HEK293 (cell line): Measurements from ENCODE around the gene TOR1AIP2.
"Not testable (repeated sequence)": the region's sequence is repeated elsewhere in the genome, so short reads cannot be mapped to it uniquely, and the experiment has no call there.

Experiments
- CTCF ChIA-PET: fragments of 350-600 bp; formaldehyde crosslinking; extraction: SDS; loops from one replicate; lab custom pipeline; 2021; ENCODE audit warnings: antibody characterized with exemption; lab: Yijun Ruan, JAX
- POLR2A ChIA-PET: fragments of 300-600 bp; formaldehyde crosslinking; extraction: SDS; loops from one replicate; lab custom pipeline; 2020; ENCODE audit warnings: antibody characterized with exemption, inconsistent platforms; lab: Yijun Ruan, JAX
- H3K27ac ChIP-seq: fragments of 200-500 bp; sonication (Bioruptor generic); 2 replicates; pipeline ENCODE4 v1.5.1; 2014; ENCODE audit warnings: low read depth, low read length, control low read depth, inconsistent platforms; ENCODE audit errors: extremely low read depth
- H3K36me3 ChIP-seq, 2 experiments: fragments of 200-500 bp in 1 of 2; sonication (Bioruptor generic) in 1 of 2; 1 replicate in 1 of 2; 2 replicates in 1 of 2; pipeline ENCODE4 v1.5.1; 2014 to 2017; ENCODE audit warnings: inconsistent platforms in 2 of 2, low read length in 2 of 2; ENCODE audit not compliant: control insufficient read depth in 2 of 2, insufficient read depth in 1 of 2
- H3K4me1 ChIP-seq: fragments of 200-500 bp; sonication (Bioruptor generic); 2 replicates; pipeline ENCODE4 v1.5.1; 2014; ENCODE audit warnings: mild to moderate bottlenecking, low read length, inconsistent platforms; ENCODE audit not compliant: control insufficient read depth, insufficient read depth
- H3K4me3 ChIP-seq: 2 replicates; pipeline ENCODE4 v1.5.1; 2011; ENCODE audit warnings: low read depth, mild to moderate bottlenecking, control low read depth, low read length, moderate library complexity
- H3K9me3 ChIP-seq: fragments of 200-500 bp; sonication (Bioruptor generic); 2 replicates; pipeline ENCODE4 v1.5.1; 2014; ENCODE audit warnings: low read depth, low read length, inconsistent platforms; ENCODE audit not compliant: control insufficient read depth, insufficient read depth
- GLIS1 ChIP-seq: fragments of 450-650 bp; formaldehyde crosslinking; IDR thresholded peaks from 2 replicates; pipeline ENCODE4 v1.5.1; 2016; ENCODE audit warnings: missing biosample characterization, missing genetic modification characterization
- HIC1 ChIP-seq: fragments of 450-650 bp; formaldehyde crosslinking; IDR thresholded peaks from 2 replicates; pipeline ENCODE4 v1.5.1; 2016; ENCODE audit warnings: missing biosample characterization, missing genetic modification characterization
- KLF7 ChIP-seq: fragments of 450-650 bp; formaldehyde crosslinking; IDR thresholded peaks from 2 replicates; pipeline ENCODE4 v1.5.1; 2016; ENCODE audit warnings: missing biosample characterization, missing genetic modification characterization, borderline replicate concordance
- SP2 ChIP-seq: fragments of 450-650 bp; formaldehyde crosslinking; IDR thresholded peaks from 2 replicates; pipeline ENCODE4 v1.5.1; 2016; ENCODE audit warnings: missing biosample characterization, missing genetic modification characterization
- TCF7L2 ChIP-seq: IDR thresholded peaks from 2 replicates; pipeline ENCODE4 v1.6.1; 2011; ENCODE audit warnings: low read depth, mild to moderate bottlenecking, inconsistent platforms, low read length, moderate library complexity, borderline replicate concordance
- ZBTB8A ChIP-seq: fragments of 450-650 bp; formaldehyde crosslinking; IDR thresholded peaks from 2 replicates; pipeline ENCODE4 v1.5.1; 2016; ENCODE audit warnings: missing biosample characterization, missing genetic modification characterization
- ZEB2 ChIP-seq: fragments of 450-650 bp; formaldehyde crosslinking; IDR thresholded peaks from 2 replicates; pipeline ENCODE4 v1.5.1; 2016; ENCODE audit warnings: missing biosample characterization, missing genetic modification characterization
- ZNF146 ChIP-seq: fragments of 450-650 bp; formaldehyde crosslinking; IDR thresholded peaks from 2 replicates; pipeline ENCODE4 v1.5.1; 2016; ENCODE audit warnings: missing biosample characterization, missing genetic modification characterization
- ZNF155 ChIP-seq: fragments of 450-650 bp; formaldehyde crosslinking; IDR thresholded peaks from 2 replicates; pipeline ENCODE4 v1.5.1; 2016; ENCODE audit warnings: missing biosample characterization, missing genetic modification characterization
- ZNF239 ChIP-seq: fragments of 450-650 bp; formaldehyde crosslinking; IDR thresholded peaks from 2 replicates; pipeline ENCODE4 v1.5.1; 2016; ENCODE audit warnings: missing biosample characterization, missing genetic modification characterization
- ZNF248 ChIP-seq: fragments of 450-650 bp; formaldehyde crosslinking; IDR thresholded peaks from 2 replicates; pipeline ENCODE4 v1.5.1; 2017; ENCODE audit warnings: missing biosample characterization, missing genetic modification characterization
- ZNF292 ChIP-seq: fragments of 450-650 bp; formaldehyde crosslinking; IDR thresholded peaks from 2 replicates; pipeline ENCODE4 v1.5.1; 2016; ENCODE audit warnings: low read depth, missing biosample characterization, missing genetic modification characterization, borderline replicate concordance
- ZNF48 ChIP-seq: fragments of 450-650 bp; formaldehyde crosslinking; IDR thresholded peaks from 2 replicates; pipeline ENCODE4 v1.5.1; 2016; ENCODE audit warnings: missing biosample characterization, missing genetic modification characterization
- ZNF529 ChIP-seq: fragments of 450-650 bp; formaldehyde crosslinking; IDR thresholded peaks from 2 replicates; pipeline ENCODE4 v1.5.1; 2017; ENCODE audit warnings: missing genetic modification characterization, missing biosample characterization; ENCODE audit not compliant: insufficient replicate concordance
- ZNF596 ChIP-seq: fragments of 450-650 bp; IDR thresholded peaks from 2 replicates; pipeline ENCODE4 v1.5.0; 2018; ENCODE audit warnings: missing biosample characterization, mild to moderate bottlenecking, missing genetic modification characterization, moderate library complexity
- ZNF664 ChIP-seq: fragments of 450-650 bp; formaldehyde crosslinking; IDR thresholded peaks from 2 replicates; pipeline ENCODE4 v1.5.1; 2016; ENCODE audit warnings: missing biosample characterization, missing genetic modification characterization
- ZNF707 ChIP-seq: fragments of 450-650 bp; formaldehyde crosslinking; IDR thresholded peaks from 2 replicates; pipeline ENCODE4 v1.5.1; 2016; ENCODE audit warnings: missing biosample characterization, missing genetic modification characterization
- TF ChIP-seq, protein P1 (sequence below): fragments of 450-650 bp; formaldehyde crosslinking; IDR thresholded peaks from 2 replicates; pipeline ENCODE4 v1.5.1; 2016; ENCODE audit warnings: missing biosample characterization, missing genetic modification characterization, low read depth

Gene TOR1AIP2

GRCh38 chr1:179804417-179804816 is 73.2 kb downstream of the TOR1AIP2 start:
- POLR2A ChIA-PET = not testable (repeated sequence)
- CTCF ChIA-PET = interaction anchor here (2.4 kb wide), 1 partner anchor 10 kb away, joined by 13 read pairs; no protein-coding TSS in a partner anchor

GRCh38 chr1:179803918-179804317 is 73.7 kb downstream of the TOR1AIP2 start:
- no peaks in the 10 kb centered on the region for H3K36me3 ChIP-seq
- POLR2A ChIA-PET = no interaction called here
- CTCF ChIA-PET = interaction anchor here (2.4 kb wide), 1 partner anchor 11 kb away, joined by 13 read pairs; no protein-coding TSS in a partner anchor
- H3K4me1 ChIP-seq = no peaks in the 10 kb centered on the region
- TF ChIP-seq HIC1 (tag by site-specific recombination) = no peak
- no peak for TF ChIP-seq ZNF529 (tag by site-specific recombination)
- no peak for TF ChIP-seq ZNF239 (tag by site-specific recombination)
- no peak for TF ChIP-seq KLF7 (tag by site-specific recombination)
- no peak for TF ChIP-seq ZNF664
- no peak overlapping the region for H3K27ac ChIP-seq
- H3K4me3 ChIP-seq = no peak overlapping the region
- H3K9me3 ChIP-seq = no peaks in the 10 kb centered on the region

More at GRCh38 chr1:179804417-179804816, 73.2 kb downstream of the TOR1AIP2 start:
- TF ChIP-seq ZNF146 (tag by site-specific recombination) = peak; percentile 93
- H3K9me3 ChIP-seq, H3K27ac ChIP-seq, H3K4me1 ChIP-seq, H3K36me3 ChIP-seq, H3K4me3 ChIP-seq: not testable (repeated sequence)

- ChIA-PET CTCF (interaction anchor here (1.2 to 3.1 kb wide), 2 partner anchors 78 to 96 kb away, joined by 3 to 12 read pairs; no protein-coding TSS in a partner anchor), POLR2A (no interaction called here)
- Histone ChIP-seq H3K36me3 (no peaks in the 10 kb centered on the region), H3K4me3 (no peak overlapping the region), H3K9me3 (no peaks in the 10 kb centered on the region), H3K27ac (no peak overlapping the region), H3K4me1 (no peaks in the 10 kb centered on the region)
- TF ChIP-seq, protein P1, sequence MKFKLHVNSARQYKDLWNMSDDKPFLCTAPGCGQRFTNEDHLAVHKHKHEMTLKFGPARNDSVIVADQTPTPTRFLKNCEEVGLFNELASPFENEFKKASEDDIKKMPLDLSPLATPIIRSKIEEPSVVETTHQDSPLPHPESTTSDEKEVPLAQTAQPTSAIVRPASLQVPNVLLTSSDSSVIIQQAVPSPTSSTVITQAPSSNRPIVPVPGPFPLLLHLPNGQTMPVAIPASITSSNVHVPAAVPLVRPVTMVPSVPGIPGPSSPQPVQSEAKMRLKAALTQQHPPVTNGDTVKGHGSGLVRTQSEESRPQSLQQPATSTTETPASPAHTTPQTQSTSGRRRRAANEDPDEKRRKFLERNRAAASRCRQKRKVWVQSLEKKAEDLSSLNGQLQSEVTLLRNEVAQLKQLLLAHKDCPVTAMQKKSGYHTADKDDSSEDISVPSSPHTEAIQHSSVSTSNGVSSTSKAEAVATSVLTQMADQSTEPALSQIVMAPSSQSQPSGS = no peak
- TF ChIP-seq ZNF248 (tag by site-specific recombination) (no peak), ZBTB8A (tag by site-specific recombination) (no peak), ZNF155 (tag by site-specific recombination) (no peak), TCF7L2 (no peak), ZNF292 (tag by site-specific recombination) (no peak), GLIS1 (no peak), ZEB2 (tag by site-specific recombination) (no peak), ZNF707 (tag by site-specific recombination) (no peak), ZNF48 (tag by site-specific recombination) (no peak), SP2 (no peak), ZNF596 (no peak)
These were observed 74.5 kb downstream of the TOR1AIP2 start for GRCh38 chr1:179803104-179803503.
